HG02610 (cell line): ENCODE data around the gene ERN1.
"Not testable (repeated sequence)": the region's sequence is repeated elsewhere in the genome, so short reads cannot be mapped to it uniquely, and the experiment has no call there.

Source experiments
- ATAC-seq: cut with Tn5 transposase; IDR thresholded peaks from one replicate; pipeline ENCODE4 v1.9.1; 2021; ENCODE audit warnings: mild to moderate bottlenecking, moderate library complexity; ENCODE audit not compliant: unreplicated experiment

ERN1 gene

GRCh38 chr17:64008346-64008745 lies 121.6 kb downstream of the ERN1 start:
- no peak for ATAC-seq

- ATAC-seq, result no peak
These were observed 122.1 kb downstream of the ERN1 start for GRCh38 chr17:64007838-64008282.

DNA sequence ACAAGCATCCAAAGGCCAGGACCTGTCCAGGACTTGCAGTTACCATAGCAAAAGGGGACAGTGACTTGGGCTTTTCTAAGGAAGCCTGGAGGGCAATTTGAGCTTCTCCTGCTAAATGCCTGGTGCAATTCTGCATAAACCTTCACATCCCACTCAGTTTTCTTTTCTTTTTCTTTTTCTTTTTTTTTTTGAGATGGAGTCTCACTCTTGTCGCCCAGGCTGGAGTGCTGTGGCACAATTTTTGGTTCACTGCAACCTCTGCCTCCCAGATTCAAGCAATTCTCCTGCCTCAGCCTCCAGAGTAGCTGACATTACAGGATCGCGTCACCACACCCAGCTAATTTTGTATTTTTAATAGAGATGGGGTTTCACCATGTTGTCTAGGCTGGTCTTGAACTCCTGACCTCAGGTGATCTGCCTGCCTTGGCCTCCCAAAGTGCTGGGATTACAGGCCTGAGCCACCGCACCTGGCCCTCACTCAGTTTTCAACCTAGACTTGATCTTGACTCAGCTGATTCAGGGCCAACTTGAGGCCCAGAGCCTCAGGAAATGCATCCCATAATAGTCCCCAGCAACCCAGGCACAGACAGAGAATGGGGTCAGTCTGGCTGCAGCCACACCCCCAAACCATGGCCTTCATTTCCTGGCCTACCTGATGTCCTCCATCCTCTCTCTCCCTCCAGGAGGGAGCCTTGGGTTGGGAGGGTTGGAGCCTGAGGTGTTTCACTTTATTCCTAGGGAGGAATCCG lies 122.7 kb downstream of the ERN1 start:
- ATAC-seq, result not testable (repeated sequence)

GRCh38 chr17:64006361-64007088 lies 123.4 kb downstream of the ERN1 start:
- no peak for ATAC-seq

- ATAC-seq, result no peak
These were observed 124.2 kb downstream of the ERN1 start for GRCh38 chr17:64005734-64006167.

DNA sequence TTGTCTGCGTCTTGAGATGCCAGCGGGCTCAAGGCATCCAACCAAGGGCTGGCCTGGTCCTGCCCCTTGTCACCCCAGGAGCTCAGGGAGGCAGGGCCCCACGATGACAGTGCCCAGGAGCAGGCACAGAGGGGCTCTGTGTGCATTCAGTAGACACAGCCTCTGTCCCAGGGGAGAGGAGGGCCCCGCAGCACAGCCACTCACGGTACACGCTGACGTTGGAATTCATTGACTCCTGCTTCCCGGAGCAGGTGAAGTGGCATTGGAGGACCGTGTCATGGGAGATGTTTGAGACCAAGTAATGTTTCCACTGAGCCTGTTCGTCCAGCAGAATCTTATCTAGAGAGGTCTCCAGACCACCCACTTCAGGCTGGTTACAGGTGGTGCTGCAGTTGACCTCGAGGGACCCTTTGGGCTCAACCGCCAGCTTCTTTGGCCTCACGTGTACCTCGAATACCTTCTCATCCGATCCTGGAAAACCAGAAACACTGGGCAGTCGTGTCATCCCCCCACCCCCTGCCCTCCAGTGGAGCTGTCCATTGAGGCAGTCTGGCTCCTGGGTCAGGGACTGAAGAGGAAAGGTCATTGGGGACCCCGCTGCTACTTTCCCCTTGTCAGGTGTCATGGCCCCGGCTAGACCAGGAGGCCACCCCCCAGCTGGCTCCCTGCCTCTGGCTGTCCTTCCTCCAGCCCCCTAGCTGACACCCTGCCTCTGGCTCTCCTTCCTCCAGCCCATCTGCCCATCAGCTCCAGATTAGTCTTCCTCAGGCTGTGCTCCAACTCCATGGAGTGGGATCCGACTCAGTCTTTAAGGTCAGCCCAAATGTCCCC lies 124.8 kb downstream of the ERN1 start:
- ATAC-seq, result no peak

DNA sequence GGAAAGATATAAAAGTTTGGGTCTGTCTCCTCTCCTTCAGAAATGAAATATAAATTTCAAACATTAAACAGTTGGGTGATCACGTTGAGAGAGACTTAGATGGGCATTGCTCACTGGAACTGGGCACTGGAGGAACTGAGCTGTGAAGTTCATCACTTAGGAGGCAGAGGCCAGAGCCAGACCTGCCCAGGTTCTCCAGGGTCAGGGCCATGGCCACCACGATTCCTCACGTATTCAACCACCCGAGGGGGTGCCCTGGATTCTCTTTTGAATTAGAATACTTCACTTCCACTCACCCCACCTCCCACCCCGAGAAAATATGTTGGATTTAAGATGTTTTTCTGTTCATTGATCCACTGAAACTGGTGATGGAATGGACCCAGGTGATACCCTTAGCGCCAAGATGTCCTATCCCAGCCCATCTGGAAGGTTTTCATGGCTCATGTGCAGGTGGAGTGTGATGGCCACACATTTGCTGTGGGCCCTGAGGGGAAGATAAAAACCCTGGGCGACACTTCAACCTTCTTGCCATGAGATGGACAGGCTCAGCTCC lies 125.7 kb downstream of the ERN1 start:
- ATAC-seq, result no peak

DNA sequence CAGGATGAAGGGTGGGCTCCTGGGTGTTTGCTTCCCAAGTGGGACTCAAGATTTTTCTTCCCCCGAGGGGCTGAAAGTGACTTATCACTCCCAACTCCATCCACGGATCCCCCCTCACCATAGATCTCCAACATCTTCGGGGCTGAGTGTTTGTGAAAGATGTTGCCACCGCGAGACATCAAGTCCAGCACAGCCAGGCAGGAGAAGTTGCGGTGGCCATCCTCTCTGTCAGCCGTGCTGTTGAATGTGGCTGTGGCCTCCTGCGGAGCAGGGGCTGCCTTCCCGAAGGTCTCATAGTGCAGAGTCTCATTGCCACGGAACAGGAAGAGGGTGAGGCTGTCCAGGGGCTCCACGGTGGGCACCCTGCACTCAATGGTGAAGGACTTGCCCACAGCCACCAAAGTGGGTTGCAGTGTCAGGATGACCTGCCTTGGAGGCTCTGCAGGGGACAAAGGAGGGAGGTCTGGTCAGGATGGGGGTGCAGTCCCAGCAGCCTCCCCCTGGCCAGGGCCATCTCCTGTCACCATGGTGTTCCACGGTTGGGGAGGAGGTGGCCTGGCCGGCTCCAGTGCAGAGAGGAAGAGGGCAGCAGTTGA lies 126.3 kb downstream of the ERN1 start:
- ATAC-seq, result no peak

DNA sequence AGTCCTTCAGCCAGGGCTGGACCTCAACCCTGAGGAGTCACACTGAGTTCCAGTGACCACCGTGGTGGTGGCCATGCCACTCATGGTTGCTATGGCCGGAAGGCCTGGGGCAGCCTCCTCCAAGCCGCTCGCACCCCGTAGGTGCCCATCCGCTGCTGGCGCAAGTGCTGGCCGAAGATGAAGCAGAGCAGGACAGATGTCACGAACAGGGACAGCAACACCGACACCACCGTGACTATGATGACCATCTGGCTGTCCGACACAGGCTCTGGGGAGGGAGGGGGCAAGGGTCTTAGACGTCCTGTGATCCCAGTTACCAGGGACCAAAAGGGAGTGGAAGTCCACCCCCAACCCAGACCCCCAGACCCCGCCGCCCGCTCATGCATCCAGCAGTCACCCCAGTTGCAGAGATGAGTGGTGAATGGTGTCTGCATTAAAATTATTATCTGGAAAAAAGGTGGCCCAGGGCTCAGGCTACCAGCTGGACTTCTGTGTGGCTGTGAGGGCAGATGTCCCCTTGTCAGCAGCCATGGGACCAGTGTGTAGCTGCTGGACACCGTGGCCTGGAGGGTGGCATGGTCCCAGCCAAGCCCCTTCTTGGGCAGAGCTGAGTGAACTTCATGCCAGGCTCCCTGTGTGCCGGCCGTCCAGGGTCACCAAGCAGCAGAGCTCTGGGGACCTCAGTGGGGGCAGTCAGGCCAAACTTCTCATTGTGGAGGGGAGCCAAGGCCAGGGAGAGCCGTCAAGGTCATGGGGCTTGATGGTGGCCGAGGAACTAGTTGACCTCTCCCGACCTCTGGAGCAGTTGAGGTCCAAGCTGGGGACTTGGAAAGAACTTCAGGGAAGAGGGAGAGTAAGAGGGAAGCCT lies 127.1 kb downstream of the ERN1 start:
- no peak for ATAC-seq

DNA sequence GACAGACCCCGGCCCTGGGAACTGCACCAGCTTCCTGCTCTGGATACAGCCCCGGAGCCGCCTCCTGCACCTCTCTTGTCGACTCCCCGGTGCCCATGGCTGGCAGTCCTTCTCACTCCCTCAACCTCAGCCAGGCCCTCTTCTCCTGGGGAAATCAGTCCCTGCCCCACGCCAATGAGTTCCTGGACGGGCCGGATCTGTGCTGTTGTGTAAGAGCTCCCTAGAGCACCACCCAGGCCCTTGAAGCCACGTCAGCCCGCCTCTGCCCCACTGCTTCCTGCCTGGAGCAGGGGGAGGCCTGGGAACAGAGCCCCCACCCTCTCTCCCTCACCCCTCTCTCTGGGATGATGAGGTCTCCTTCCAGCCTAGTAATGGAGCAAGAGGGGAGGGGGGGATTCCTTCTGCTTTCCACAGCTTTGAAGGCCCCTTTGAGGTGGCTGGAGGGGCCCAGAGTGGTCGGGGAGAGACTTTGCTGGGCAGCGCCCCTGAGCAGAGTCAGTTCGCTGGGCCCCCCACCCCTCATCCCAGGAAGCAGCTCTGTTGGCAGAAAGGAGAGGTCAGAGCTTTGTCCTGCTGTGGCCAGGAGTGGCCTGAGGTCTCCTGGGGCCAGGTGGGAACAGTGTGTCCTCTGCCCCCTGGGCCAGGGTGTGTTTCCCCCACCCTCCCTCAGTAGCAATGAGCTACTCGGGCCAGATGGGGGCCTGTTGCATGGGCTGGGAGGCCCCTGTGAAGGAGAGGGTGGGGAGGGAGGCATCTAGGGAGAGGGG lies 128.0 kb downstream of the ERN1 start:
- ATAC-seq, result no peak

GRCh38 chr17:64001091-64001579 lies 128.8 kb downstream of the ERN1 start:
- ATAC-seq, result no peak

DNA sequence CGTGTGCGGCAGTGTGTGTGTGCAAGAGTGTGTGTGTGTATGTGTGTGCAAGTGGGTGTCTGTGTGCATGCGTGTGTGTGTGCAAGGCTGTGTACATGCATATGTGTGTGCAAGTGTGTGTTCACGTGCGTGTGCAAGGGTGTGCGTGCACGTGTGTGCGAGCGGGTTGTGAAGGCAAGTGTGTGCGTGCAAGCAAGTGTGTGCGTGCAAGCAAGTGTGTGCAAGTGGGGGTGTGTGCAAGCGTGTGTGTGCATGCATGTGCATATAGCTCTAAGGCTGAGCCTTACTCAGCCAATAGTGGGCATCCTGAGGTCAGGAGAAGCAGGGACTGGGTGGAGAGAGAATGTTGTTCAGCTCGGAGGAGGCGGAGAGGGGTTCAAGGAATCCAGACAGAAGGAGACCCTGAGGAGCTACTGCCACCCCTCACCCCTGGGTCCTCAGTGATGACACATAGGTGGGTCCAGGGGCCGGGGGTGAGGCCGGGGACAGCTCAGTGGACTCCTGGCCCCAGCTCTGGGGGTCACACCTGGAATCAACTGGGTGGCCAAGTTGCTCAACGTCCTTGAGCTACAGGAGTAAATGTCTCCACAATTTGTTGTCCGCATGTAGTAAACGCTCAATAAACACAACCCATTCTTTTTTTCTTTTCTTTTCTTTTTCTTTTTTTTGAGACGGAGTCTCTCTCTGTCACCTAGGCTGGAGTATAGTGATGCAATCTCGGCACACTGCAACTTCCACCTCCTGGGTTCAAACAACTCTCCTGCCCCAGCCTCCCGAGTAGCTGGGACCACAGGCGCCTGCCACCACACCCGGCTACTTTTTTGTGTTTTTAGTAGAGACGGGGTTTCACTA lies 130.0 kb downstream of the ERN1 start:
- no peak for ATAC-seq

DNA sequence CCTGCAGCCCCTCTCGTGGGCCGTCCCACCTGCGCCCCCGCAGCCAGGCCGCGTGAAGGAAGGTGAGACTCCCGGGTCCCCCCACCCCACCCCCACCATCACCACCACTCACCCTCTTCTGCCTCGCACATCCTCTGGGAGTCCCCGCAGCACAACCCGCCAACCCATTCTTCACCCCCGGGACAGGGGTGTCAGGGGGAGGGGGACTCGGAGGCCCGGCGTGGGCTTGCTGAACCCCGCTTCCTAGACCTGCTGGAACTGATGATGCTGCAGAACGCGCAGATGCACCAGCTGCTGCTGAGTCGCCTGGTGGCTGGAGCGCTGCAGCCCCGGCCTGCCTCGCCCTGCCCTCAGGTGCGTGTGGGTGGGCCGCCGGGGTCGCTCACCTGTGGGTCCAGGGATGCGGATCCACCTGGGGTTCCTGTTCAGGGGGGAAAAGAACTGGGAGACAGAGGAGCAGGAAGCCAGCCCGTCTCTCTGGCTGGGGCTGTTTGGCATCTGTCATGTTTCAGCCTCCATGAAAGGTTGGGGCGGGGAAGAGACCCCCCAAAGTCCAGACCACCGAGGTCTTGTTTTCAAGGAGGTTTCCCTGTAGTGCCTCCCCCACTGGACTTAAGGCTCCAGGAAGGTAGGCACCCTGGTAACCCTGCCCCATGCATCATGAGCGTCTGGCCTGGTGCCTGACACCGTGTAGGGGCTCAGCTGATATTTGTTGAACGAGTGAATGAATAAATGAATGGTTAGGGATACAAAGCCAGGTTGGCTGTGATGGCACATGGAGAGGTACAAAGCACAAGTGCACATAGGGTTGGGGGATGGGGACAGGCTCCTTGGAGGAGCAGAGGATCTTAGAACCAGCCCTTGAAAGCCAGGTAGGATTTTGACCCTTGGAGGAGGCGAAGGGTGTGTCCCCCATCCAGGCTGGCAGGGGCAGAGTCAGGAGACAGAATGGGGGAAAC lies 130.9 kb downstream of the ERN1 start:
- no peak for ATAC-seq

DNA sequence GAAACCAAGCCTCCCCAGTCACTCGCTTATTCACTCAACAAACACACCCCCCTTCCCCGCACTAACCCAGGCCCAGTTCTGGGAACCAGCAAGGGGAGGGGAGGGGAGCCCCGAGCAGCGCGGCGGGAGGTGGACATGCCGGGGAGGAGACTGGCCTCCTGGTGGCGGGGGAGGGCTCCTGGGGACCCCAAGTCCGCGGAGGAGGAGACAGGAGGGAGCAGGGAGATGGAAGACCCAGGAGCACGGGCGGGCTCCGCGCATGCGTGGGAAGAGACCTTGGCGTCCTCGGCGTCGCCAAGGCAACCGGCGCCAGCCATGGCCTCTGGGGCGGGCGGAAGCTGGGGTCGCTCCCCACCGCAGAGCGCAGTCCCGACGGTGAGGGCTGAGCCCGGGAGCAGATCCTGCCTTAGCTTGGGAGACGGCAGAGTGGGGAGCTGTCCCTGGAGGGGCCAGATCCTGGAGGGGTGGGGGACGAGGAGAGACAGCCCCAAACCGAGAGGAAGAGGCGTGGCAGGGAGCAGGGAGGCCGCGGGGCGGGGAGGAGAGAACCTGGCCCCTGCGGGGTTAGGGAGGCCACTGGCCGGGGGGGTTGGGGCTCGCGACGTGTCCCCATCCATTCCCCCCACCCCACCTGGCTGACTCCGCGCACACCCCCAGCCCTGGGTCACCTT lies 131.8 kb downstream of the ERN1 start, which contains the start of gene PRR29:
Gene PRR29 (plus strand): TSS at position 302 of the 671 bp plus-strand sequence. CDS start 14 bp downstream, at position 316.
- ATAC-seq, result peak; percentile 66

DNA sequence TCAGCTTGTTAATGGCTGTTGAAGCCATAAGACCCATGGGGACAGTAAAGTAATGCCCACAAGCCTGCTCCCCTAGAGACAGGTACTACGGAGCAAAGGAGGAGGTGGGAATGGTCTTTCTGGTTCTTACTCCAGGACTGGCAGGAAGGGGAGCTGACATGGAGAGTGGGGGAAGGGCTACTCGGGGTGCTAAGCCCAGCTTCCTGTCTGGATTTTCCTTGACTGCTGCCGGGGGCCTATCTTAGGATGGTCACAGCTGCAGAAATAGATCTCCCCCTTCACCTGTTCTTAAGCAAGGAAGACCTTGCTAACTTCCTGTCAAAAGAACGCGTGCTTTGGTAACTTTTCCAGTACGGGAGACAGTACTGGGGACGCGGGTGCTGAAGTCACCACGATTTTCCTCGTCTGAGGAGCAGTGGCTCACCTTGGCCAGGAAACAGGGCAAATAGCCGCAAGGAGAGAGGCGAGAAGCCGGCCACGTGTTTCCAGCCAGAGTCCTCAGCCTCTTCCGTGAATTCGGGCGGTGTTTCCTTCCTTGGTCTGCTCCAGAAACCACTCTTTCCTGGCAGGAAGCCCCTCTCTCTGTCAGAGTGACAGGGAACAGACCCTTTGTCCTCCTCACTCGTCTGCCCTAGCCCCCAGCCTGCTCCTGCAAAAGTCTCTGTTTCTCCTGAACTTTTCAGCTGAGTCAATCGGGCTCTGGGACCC lies 132.4 kb downstream of the ERN1 start:
- ATAC-seq, result no peak
